ENCODE measurements around the gene IL21.
"Not testable (repeated sequence)": the region's sequence is repeated elsewhere in the genome, so short reads cannot be mapped to it uniquely, and the experiment has no call there.

The IL21 gene

GRCh38 chr4:122658818-122659295, 38.0 kb upstream of the IL21 start:
- no peak for TF ChIP-seq EZH2phosphoT487 (IDR thresholded peaks at IDR 0.05; ENCODE audit: borderline replicate concordance, low read length)
- TF ChIP-seq CTCF (IDR thresholded peaks at IDR 0.05; ENCODE audit: low read depth, low read length, poor library complexity, severe bottlenecking): no peak
- no peaks in the 10 kb centered on the region for H3K27me3 ChIP-seq (ENCODE audit: control insufficient read depth, low read length)
- H3K4me1 ChIP-seq (ENCODE audit: control insufficient read depth, low read length): no peaks in the 10 kb centered on the region
- H3F3A ChIP-seq (ENCODE audit: control insufficient read depth, insufficient read depth): no peaks in the 10 kb centered on the region
- H3K4me3 ChIP-seq (ENCODE audit: low read length): no peak overlapping the region
- no peak overlapping the region for H3K4me2 ChIP-seq (ENCODE audit: low read length)
- no peaks in the 10 kb centered on the region for H3K36me3 ChIP-seq (ENCODE audit: control insufficient read depth, low read length)
- H3K27ac ChIP-seq (ENCODE audit: low read depth, low read length): no peak overlapping the region
- no peaks in the 10 kb centered on the region for H4K20me1 ChIP-seq (ENCODE audit: control insufficient read depth, insufficient read depth, low read depth, low read length)
- no peaks in the 10 kb centered on the region for H3K79me2 ChIP-seq (ENCODE audit: control insufficient read depth, low read length)
- H3K9me3 ChIP-seq (ENCODE audit: control insufficient read depth, insufficient read depth, low read length): no peaks in the 10 kb centered on the region
- H3K9me2 ChIP-seq (replicated peaks; ENCODE audit: control insufficient read depth, low read length): no peaks in the 10 kb centered on the region

GRCh38 chr4:122658377-122658776, 37.5 kb upstream of the IL21 start:
- Histone ChIP-seq H3K9me2 (replicated peaks; ENCODE audit: control insufficient read depth, low read length) (no peaks in the 10 kb centered on the region), H3K79me2 (ENCODE audit: control insufficient read depth, low read length) (no peaks in the 10 kb centered on the region), H3K4me1 (ENCODE audit: control insufficient read depth, low read length) (no peaks in the 10 kb centered on the region), H3K27me3 (ENCODE audit: control insufficient read depth, low read length) (no peaks in the 10 kb centered on the region), H4K20me1 (ENCODE audit: control insufficient read depth, insufficient read depth, low read depth, low read length) (no peaks in the 10 kb centered on the region), H3F3A (ENCODE audit: control insufficient read depth, insufficient read depth) (no peaks in the 10 kb centered on the region), H3K4me3 (ENCODE audit: low read length) (no peak overlapping the region), H3K27ac (ENCODE audit: low read depth, low read length) (no peak overlapping the region), H3K4me2 (ENCODE audit: low read length) (no peak overlapping the region), H3K36me3 (ENCODE audit: control insufficient read depth, low read length) (no peaks in the 10 kb centered on the region), H3K9me3 (ENCODE audit: control insufficient read depth, insufficient read depth, low read length) (no peaks in the 10 kb centered on the region)
- TF ChIP-seq CTCF (IDR thresholded peaks at IDR 0.05; ENCODE audit: low read depth, low read length, poor library complexity, severe bottlenecking) (no peak), EZH2phosphoT487 (IDR thresholded peaks at IDR 0.05; ENCODE audit: borderline replicate concordance, low read length) (no peak)

DNA sequence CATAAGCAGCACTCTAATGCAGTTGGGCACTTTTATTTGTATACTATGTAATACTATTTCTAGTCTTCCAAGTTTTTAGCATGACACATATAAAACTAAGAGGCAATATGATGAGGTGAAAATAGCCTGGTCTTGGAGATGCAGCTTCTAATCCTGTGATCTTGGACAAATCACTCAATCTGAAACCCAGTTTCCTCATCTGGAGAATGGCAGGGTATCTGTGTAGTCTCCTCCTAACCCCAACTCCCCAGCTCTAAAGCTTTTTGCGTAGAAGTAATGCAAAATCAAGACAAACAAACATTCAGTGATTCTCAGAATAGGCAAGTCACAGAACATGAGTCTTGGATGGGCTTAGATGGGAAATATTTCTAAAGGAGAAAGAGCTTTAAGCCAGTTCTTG, 36.7 kb upstream of the IL21 start:
- Histone ChIP-seq H4K20me1 (ENCODE audit: control insufficient read depth, insufficient read depth, low read depth, low read length) (no peaks in the 10 kb centered on the region), H3K9me3 (ENCODE audit: control insufficient read depth, insufficient read depth, low read length) (no peaks in the 10 kb centered on the region), H3K36me3 (ENCODE audit: control insufficient read depth, low read length) (no peaks in the 10 kb centered on the region), H3K4me2 (ENCODE audit: low read length) (no peak overlapping the region), H3K27ac (ENCODE audit: low read depth, low read length) (no peak overlapping the region), H3K4me3 (ENCODE audit: low read length) (no peak overlapping the region), H3K9me2 (replicated peaks; ENCODE audit: control insufficient read depth, low read length) (no peaks in the 10 kb centered on the region), H3K79me2 (ENCODE audit: control insufficient read depth, low read length) (no peaks in the 10 kb centered on the region), H3K4me1 (ENCODE audit: control insufficient read depth, low read length) (no peaks in the 10 kb centered on the region), H3K27me3 (ENCODE audit: control insufficient read depth, low read length) (no peaks in the 10 kb centered on the region), H3F3A (ENCODE audit: control insufficient read depth, insufficient read depth) (no peaks in the 10 kb centered on the region)
- TF ChIP-seq EZH2phosphoT487 (IDR thresholded peaks at IDR 0.05; ENCODE audit: borderline replicate concordance, low read length): no peak
- TF ChIP-seq CTCF (IDR thresholded peaks at IDR 0.05; ENCODE audit: low read depth, low read length, poor library complexity, severe bottlenecking): no peak

DNA sequence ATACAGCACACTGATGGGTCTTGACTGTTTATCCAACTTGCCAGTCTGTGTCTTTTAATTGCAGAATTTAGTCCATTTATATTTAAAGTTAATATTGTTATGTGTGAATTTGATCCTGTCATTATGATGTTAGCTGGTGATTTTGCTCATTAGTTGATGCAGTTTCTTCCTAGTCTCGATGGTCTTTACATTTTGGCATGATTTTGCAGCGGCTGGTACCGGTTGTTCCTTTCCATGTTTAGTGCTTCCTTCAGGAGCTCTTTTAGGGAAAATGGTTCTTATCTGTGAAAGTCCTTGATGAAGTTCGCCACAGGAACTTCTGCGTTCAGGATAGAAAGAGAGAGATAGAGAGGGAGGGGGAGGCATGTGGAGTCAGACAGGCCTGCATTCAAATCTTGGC, 35.7 kb upstream of the IL21 start:
- not testable (repeated sequence) for H3K4me2 ChIP-seq (ENCODE audit: low read length); H3K27ac ChIP-seq (ENCODE audit: low read depth, low read length); H3K4me1 ChIP-seq (ENCODE audit: control insufficient read depth, low read length); H3K9me3 ChIP-seq (ENCODE audit: control insufficient read depth, insufficient read depth, low read length); H3K4me3 ChIP-seq (ENCODE audit: low read length); H4K20me1 ChIP-seq (ENCODE audit: control insufficient read depth, insufficient read depth, low read depth, low read length); H3K79me2 ChIP-seq (ENCODE audit: control insufficient read depth, low read length); H3F3A ChIP-seq (ENCODE audit: control insufficient read depth, insufficient read depth); H3K36me3 ChIP-seq (ENCODE audit: control insufficient read depth, low read length); H3K27me3 ChIP-seq (ENCODE audit: control insufficient read depth, low read length); H3K9me2 ChIP-seq (replicated peaks; ENCODE audit: control insufficient read depth, low read length)
